NT2/D1 (cell line): ENCODE results near the gene PRSS50.

Source experiments
- SUZ12 ChIP-seq: IDR thresholded peaks from 2 replicates; pipeline ENCODE4 v1.6.1; 2011; ENCODE audit not compliant: insufficient read length, insufficient read depth; ENCODE audit errors: extremely low read depth
- ZNF274 ChIP-seq: IDR thresholded peaks from 2 replicates; pipeline ENCODE4 v1.6.1; 2011; ENCODE audit warnings: mild to moderate bottlenecking, low read depth, low read length

- no peak for TF ChIP-seq SUZ12
- no peak for TF ChIP-seq ZNF274
Measured at GRCh38 chr3:46695177-46695961, 22.3 kb downstream of the PRSS50 start.
